Measurements from ENCODE around the gene LEAP2. TPM values are rescaled to one million over a fixed set of nuclear protein-coding genes. Genes with fewer than 3 reads are reported as not detected.

LEAP2 gene
- total RNA-seq, 1 experiment from 2014 or later: 1.4 TPM

DNA sequence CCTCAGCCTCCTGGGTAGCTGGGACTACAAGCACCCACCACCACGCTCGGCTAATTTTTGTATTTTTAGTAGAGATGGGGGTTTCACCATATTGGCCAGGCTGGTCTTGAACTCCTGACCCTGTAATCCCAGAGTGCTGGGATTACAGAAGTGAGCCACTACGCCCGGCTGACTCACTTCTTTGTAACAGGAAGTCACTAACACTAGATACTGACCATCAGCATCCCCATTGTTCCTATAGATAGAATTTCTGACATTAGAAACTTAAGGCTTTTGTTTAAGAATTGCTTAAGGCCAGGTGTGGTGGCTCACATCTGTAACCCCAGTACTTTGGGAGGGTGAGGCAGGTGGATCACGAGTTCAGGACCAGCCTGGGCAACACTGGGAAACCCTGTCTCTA is 42.2 kb downstream of the LEAP2 start:
- no peak overlapping the region for H4K8ac ChIP-seq (replicated peaks; ENCODE audit: insufficient read length, low read depth, low read length)
- H3K9me3 Mint-ChIP-seq: no peaks in the 10 kb centered on the region
- H3K23me2 ChIP-seq (ENCODE audit: insufficient read length, low read depth, low read length, poor library complexity, severe bottlenecking): no peaks in the 10 kb centered on the region
- no peak overlapping the region for H2BK12ac ChIP-seq (ENCODE audit: insufficient read length, low read depth, low read length)
- H3K27ac Mint-ChIP-seq: no peak overlapping the region
- H2BK20ac ChIP-seq (ENCODE audit: low read depth, low read length, poor library complexity, severe bottlenecking): no peak overlapping the region
- no peak for DNase-seq
- no peak overlapping the region for H2BK120ac ChIP-seq (ENCODE audit: low read depth, low read length, poor library complexity, severe bottlenecking)
- no peak overlapping the region for H3T11ph ChIP-seq (ENCODE audit: low read length)
- no peaks in the 10 kb centered on the region; the same call in 1 of the 2 replicates for H3K79me2 ChIP-seq (ENCODE audit: insufficient read depth, low read length)
- WGBS (ENCODE audit: extremely low coverage, insufficient read length, low lambda C conversion rate): no CpG with 5 or more reads among the region's 5 CpGs
- H3K4me2 ChIP-seq (ENCODE audit: insufficient read depth, insufficient read length, low read length): no peak overlapping the region
- peaks cover 5% of the 10 kb centered on the region for H3K79me1 ChIP-seq (ENCODE audit: insufficient read depth, low read depth, low read length, poor library complexity, severe bottlenecking)
- H2AFZ ChIP-seq (ENCODE audit: low read length): no peak overlapping the region
- no peak overlapping the region for H4K5ac ChIP-seq (ENCODE audit: insufficient read length, low read depth, low read length)
- H2AK5ac ChIP-seq (ENCODE audit: insufficient read length, low read length): no peak overlapping the region
- H2BK5ac ChIP-seq (ENCODE audit: insufficient read length, low read length): no peak overlapping the region
- no peak overlapping the region for H4K91ac ChIP-seq (ENCODE audit: insufficient read length, low read depth, low read length)
- H3K4me1 ChIP-seq (ENCODE audit: insufficient read depth, low read length): no peaks in the 10 kb centered on the region
- no peak overlapping the region for H3K4me3 Mint-ChIP-seq
- TF ChIP-seq, protein P1, sequence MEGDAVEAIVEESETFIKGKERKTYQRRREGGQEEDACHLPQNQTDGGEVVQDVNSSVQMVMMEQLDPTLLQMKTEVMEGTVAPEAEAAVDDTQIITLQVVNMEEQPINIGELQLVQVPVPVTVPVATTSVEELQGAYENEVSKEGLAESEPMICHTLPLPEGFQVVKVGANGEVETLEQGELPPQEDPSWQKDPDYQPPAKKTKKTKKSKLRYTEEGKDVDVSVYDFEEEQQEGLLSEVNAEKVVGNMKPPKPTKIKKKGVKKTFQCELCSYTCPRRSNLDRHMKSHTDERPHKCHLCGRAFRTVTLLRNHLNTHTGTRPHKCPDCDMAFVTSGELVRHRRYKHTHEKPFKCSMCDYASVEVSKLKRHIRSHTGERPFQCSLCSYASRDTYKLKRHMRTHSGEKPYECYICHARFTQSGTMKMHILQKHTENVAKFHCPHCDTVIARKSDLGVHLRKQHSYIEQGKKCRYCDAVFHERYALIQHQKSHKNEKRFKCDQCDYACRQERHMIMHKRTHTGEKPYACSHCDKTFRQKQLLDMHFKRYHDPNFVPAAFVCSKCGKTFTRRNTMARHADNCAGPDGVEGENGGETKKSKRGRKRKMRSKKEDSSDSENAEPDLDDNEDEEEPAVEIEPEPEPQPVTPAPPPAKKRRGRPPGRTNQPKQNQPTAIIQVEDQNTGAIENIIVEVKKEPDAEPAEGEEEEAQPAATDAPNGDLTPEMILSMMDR (conservative IDR thresholded peaks at IDR 0.05): no peak
- no peaks in the 10 kb centered on the region for H3K9me3 ChIP-seq (ENCODE audit: control insufficient read depth, low read depth, low read length)
- no peak overlapping the region for H3K56ac ChIP-seq (ENCODE audit: insufficient read length, low read depth, low read length)
- no peaks in the 10 kb centered on the region for H4K20me1 ChIP-seq (ENCODE audit: control insufficient read depth, insufficient read depth, insufficient read length)
- no peak overlapping the region for H3K23ac ChIP-seq (ENCODE audit: insufficient read length, low read depth, low read length)
- peaks cover 17 to 51% (median 44%) of the 10 kb centered on the region in 3 experiments; a peak in 6 of 7 replicates for H3K36me3 Mint-ChIP-seq (ENCODE audit: insufficient read depth in 1 of 3, low read depth in 3 of 3)
- H3K18ac ChIP-seq (ENCODE audit: insufficient read length, low read depth, low read length): no peak overlapping the region
- no peaks in the 10 kb centered on the region for H3K27me3 ChIP-seq (ENCODE audit: insufficient read depth, low read length)
- no peaks in the 10 kb centered on the region for H3K27me3 Mint-ChIP-seq (ENCODE audit: low read depth)
- H2BK15ac ChIP-seq (ENCODE audit: low read depth, low read length): no peak overlapping the region
- no peak overlapping the region for H3K4ac ChIP-seq (ENCODE audit: low read depth, low read length)
- H3K9ac ChIP-seq (ENCODE audit: extremely low read depth, insufficient read length, low read length): no peak overlapping the region
- no peak overlapping the region for H3K14ac ChIP-seq (ENCODE audit: insufficient read depth, low read length)
- no peak overlapping the region for H3K27ac ChIP-seq (ENCODE audit: insufficient read length, low read depth, low read length)
- H3K4me1 Mint-ChIP-seq: no peaks in the 10 kb centered on the region

Measured in H9 (cell line).